ENCODE data around the gene SPNS3. TPM values are rescaled to one million over a fixed set of nuclear protein-coding genes. Genes with fewer than 3 reads are reported as not detected.

SPNS3 gene
- total and polyA plus RNA-seq, 2 of the 4 experiments (the other 2 are of a cell fraction) = 0.18 TPM; not detected in 1

DNA sequence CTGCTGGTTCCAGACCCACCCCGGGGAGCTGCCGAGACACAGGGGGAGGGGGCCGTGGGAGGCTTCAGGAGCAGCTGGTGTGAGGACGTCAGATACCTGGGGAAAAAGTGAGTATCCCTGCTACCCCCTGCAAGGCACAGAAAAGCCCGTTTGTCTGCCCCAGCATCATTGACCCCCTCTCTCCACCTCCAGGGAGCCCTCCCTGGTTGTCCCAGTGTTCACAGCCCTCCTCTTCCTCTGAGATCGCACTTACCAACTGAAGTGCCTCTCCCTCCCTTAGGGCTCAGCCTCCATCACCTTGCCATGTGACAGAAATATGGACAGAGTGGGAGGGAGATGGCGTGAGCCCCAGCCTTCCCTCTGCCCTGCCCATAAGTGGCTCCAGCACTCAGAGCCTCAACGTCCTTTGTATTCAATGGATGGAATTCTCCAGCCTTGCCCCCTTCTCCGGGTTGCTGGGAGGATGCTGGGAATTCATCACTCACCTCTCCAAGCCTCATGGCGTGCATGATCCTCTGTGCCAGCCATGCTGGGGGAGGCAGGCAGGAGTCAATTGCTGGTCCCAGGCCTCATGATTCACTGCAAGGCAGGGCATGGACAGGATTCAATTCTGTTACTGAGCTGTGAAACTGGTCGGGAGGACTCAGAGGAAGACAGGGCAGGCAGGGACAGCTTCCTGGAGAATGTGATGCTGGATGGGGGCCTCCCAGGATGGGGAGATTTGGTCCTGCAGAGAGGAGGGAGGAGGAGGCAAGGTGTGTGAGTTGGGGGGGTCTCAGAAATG, 14.6 kb downstream of the SPNS3 start:
- Histone ChIP-seq H4K5ac (ENCODE audit: low read depth, low read length) (no peak overlapping the region), H3K27ac (ENCODE audit: insufficient read depth, low read length) (no peak overlapping the region), H3K9me3 (ENCODE audit: control insufficient read depth, insufficient read depth, low read length) (no peaks in the 10 kb centered on the region), H2AFZ (replicated peaks; ENCODE audit: low read length, poor library complexity) (no peak overlapping the region), H3K56ac (ENCODE audit: extremely low read depth, insufficient read depth, low read length) (no peak overlapping the region), H3K4me3 (ENCODE audit: insufficient read depth, low read depth, low read length) (no peak overlapping the region), H3K27me3 (ENCODE audit: control insufficient read depth, insufficient read depth, low read length) (peaks cover 37% of the 10 kb centered on the region), H3K23ac (ENCODE audit: low read depth, low read length) (no peak overlapping the region), H4K8ac (ENCODE audit: low read depth in 2 of 2, low read length in 2 of 2) (no peak overlapping the region), H2BK5ac (ENCODE audit: low read depth, low read length, poor library complexity, severe bottlenecking) (no peak overlapping the region), H2BK20ac (ENCODE audit: low read depth, low read length) (no peak overlapping the region), H3K9me1 (ENCODE audit: insufficient read depth, low read length) (no peaks in the 10 kb centered on the region), H2BK15ac (ENCODE audit: low read depth, low read length) (no peak overlapping the region), H3K4me1 (ENCODE audit: control insufficient read depth, insufficient read depth, low read length) (no peaks in the 10 kb centered on the region), H3K4ac (ENCODE audit: low read depth, low read length) (no peak overlapping the region), H2AK5ac (ENCODE audit: low read depth, low read length) (no peak overlapping the region), H4K20me1 (ENCODE audit: insufficient read depth, low read length) (no peaks in the 10 kb centered on the region), H2BK120ac (ENCODE audit: low read depth, low read length) (no peak overlapping the region), H3K36me3 (ENCODE audit: control insufficient read depth, insufficient read depth, low read length) (no peaks in the 10 kb centered on the region), H3K79me1 (ENCODE audit: low read depth in 1 of 2, low read length in 2 of 2) (no peaks in the 10 kb centered on the region), H4K91ac (ENCODE audit: insufficient read depth, low read depth, low read length) (no peak overlapping the region), H3K14ac (replicated peaks; ENCODE audit: low read depth, low read length) (no peak overlapping the region), H3K4me2 (ENCODE audit: low read depth, low read length) (no peak overlapping the region), H3K9ac (ENCODE audit: low read depth, low read length) (no peak overlapping the region), H3K18ac (ENCODE audit: low read depth, low read length) (no peak overlapping the region), H2AK9ac (replicated peaks; ENCODE audit: low read depth, low read length, poor library complexity) (no peak overlapping the region)
- intact Hi-C loops (cut with micrococcal nuclease) (no loop called here), dilution Hi-C loops (cut with HindIII; ENCODE audit: low sequenced_read_pairs, unreplicated experiment) (no loop called here), in situ Hi-C loops (cut with MboI; ENCODE audit: low sequenced_read_pairs) (no loop called here)
- ATAC-seq (ENCODE audit: low read depth) (no peak), DNase-seq (no peak)
- CTCF ChIA-PET = no interaction called here
- no peak for TF ChIP-seq CHD1 (IDR thresholded peaks at IDR 0.05; ENCODE audit: low read depth, low read length)
- TF ChIP-seq CEBPB (IDR thresholded peaks at IDR 0.05; ENCODE audit: low read depth, low read length) = no peak
- TF ChIP-seq RFX5 (IDR thresholded peaks at IDR 0.05; ENCODE audit: low read depth, low read length) = no peak
- no peak for TF ChIP-seq POLR2A (IDR thresholded peaks at IDR 0.05; ENCODE audit: low read depth, low read length)
- TF ChIP-seq BHLHE40 (IDR thresholded peaks at IDR 0.05; ENCODE audit: low read depth, low read length) = no peak
- WGBS, 2 experiments (ENCODE audit: extremely low coverage in 2 of 2, insufficient read length in 1 of 2) = 37% methylated on average over 2 of the region's 11 CpGs; no CpG with 5 or more reads in 1 of the 2 experiments
- no TSS peak for BruUV-seq (replicated peaks)
- POLR2A ChIA-PET (ENCODE audit: unreplicated experiment) = no interaction called here

Data from IMR-90 (cell line).